Caki2 (cell line): ENCODE results near the gene SYN1. TPM values are rescaled to one million over a fixed set of nuclear protein-coding genes. Genes with fewer than 3 reads are reported as not detected.

Experiments
- DNase-seq: peaks from one replicate; pipeline ENCODE4 v3.0.0-alpha.2; 2015; ENCODE audit warnings: low read depth
- in situ Hi-C: cut with HindIII; loops from 2 replicates; pipeline ENCODE4 v1.10.0; 2016; ENCODE audit warnings: low sequenced_read_pairs, low pct_unique_long_range_greater_than_20kb, mixed read lengths
- total RNA-seq: library from RNA; depleted of rRNA; stranded (reverse); fragments of >200 nt; shearing (Covaris generic); gene quantifications from 2 replicates; pipeline ENCODE4 v1.2.3, GENCODE V29; 2014; ENCODE audit warnings: low replicate concordance; rRNA removed

SYN1 gene
- total RNA-seq, 1 experiment from 2014 or later = not detected

GRCh38 chrX:47561659-47562151 is 58.0 kb downstream of the SYN1 start:
- in situ Hi-C loops = no loop called here
- DNase-seq = no peak

GRCh38 chrX:47560934-47561658 is 58.6 kb downstream of the SYN1 start, which contains the start of gene ARAF:
ARAF (plus strand) TSS chrX:47561205; CDS start chrX:47562968, 1,763 bp downstream.
- DNase-seq = peak; percentile 95
- in situ Hi-C loops = no loop called here

- peak; percentile 7 for DNase-seq
- in situ Hi-C loops = no loop called here
Observed at GRCh38 chrX:47560179-47560933, 59.3 kb downstream of the SYN1 start.

GRCh38 chrX:47558436-47558835 is 61.2 kb downstream of the SYN1 start:
- DNase-seq = peak; percentile 23
- in situ Hi-C loops = no loop called here

- peak; percentile 90 for DNase-seq
- in situ Hi-C loops = no loop called here
Observed at GRCh38 chrX:47556045-47556623, 63.5 kb downstream of the SYN1 start.

GRCh38 chrX:47543496-47543895 is 76.2 kb downstream of the SYN1 start:
- in situ Hi-C loops = no loop called here

GRCh38 chrX:47540754-47541538 is 78.7 kb downstream of the SYN1 start:
- peak; percentile 83 for DNase-seq
- in situ Hi-C loops = no loop called here

More at GRCh38 chrX:47543496-47543895, 76.2 kb downstream of the SYN1 start:
- DNase-seq = no peak

GRCh38 chrX:47539860-47540259 is 79.8 kb downstream of the SYN1 start:
- no peak for DNase-seq
- in situ Hi-C loops = no loop called here

GRCh38 chrX:47530049-47530448 is 89.6 kb downstream of the SYN1 start:
- DNase-seq = no peak
- in situ Hi-C loops = no loop called here

- in situ Hi-C loops = no loop called here
- DNase-seq = no peak
Observed at GRCh38 chrX:47529548-47529947, 90.1 kb downstream of the SYN1 start.

GRCh38 chrX:47523713-47524166 is 95.9 kb downstream of the SYN1 start:
- DNase-seq = no peak
- in situ Hi-C loops = no loop called here

- peak; percentile 71 for DNase-seq
- in situ Hi-C loops = no loop called here
Observed at GRCh38 chrX:47523297-47523696, 96.4 kb downstream of the SYN1 start.

Other genes with a start within 250 kb of the SYN1 start
- not detected in 2 replicates for gene ZNF157, start 249.3 kb downstream of the SYN1 start, total RNA-seq
- gene ZNF41, start 136.6 kb downstream of the SYN1 start, total RNA-seq = 4.0 and 7.9 TPM in 2 replicates
- 16.4 and 19.2 TPM in 2 replicates for gene ARAF, start 58.7 kb downstream of the SYN1 start, total RNA-seq
- gene TIMP1, start 37.4 kb downstream of the SYN1 start, total RNA-seq = 62.4 and 101 TPM in 2 replicates
- not detected in 2 replicates for gene CFP, start 10.1 kb upstream of the SYN1 start, total RNA-seq
- gene ELK1, start 30.7 kb upstream of the SYN1 start, total RNA-seq = 28.1 and 28.9 TPM in 2 replicates
- 97.3 and 210 TPM in 2 replicates for gene UXT, start 39.3 kb upstream of the SYN1 start, total RNA-seq
- 0.49 and 9.5 TPM in 2 replicates for gene ZNF81, start 217.0 kb upstream of the SYN1 start, total RNA-seq